Measurements from ENCODE around the gene SPDYA.

DNA sequence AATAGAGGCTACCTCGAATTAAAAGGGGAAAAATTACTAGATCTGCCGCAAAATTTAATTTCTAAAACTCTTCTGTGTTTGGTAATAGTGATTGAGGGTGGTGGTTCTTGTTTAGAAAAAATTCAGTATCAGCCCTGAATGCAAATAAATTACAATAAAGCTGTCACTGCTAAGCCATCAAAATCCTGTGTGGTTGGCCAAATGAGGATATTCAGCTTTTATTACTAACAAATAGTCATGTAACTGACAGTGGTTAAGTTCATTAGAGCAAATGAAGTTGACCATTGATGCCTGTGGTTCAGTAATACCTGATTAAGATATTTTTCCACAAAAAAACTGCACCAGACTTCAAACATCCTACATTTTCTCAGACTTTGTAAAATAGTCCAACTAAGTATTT lies 44.6 kb upstream of the SPDYA start:
- TF ChIP-seq, protein P1, sequence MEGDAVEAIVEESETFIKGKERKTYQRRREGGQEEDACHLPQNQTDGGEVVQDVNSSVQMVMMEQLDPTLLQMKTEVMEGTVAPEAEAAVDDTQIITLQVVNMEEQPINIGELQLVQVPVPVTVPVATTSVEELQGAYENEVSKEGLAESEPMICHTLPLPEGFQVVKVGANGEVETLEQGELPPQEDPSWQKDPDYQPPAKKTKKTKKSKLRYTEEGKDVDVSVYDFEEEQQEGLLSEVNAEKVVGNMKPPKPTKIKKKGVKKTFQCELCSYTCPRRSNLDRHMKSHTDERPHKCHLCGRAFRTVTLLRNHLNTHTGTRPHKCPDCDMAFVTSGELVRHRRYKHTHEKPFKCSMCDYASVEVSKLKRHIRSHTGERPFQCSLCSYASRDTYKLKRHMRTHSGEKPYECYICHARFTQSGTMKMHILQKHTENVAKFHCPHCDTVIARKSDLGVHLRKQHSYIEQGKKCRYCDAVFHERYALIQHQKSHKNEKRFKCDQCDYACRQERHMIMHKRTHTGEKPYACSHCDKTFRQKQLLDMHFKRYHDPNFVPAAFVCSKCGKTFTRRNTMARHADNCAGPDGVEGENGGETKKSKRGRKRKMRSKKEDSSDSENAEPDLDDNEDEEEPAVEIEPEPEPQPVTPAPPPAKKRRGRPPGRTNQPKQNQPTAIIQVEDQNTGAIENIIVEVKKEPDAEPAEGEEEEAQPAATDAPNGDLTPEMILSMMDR (IDR thresholded peaks at IDR 0.05; ENCODE audit: insufficient read depth, low read depth, low read length) = no peak
- TF ChIP-seq EZH2 (IDR thresholded peaks at IDR 0.05; ENCODE audit: insufficient read depth, low read length) = no peak

Measured in astrocyte (in vitro differentiated cells and primary cell).